Glomerular visceral epithelial cell (primary cell): Measurements from ENCODE around the gene DPEP2.
"Not testable (repeated sequence)": the region's sequence is repeated elsewhere in the genome, so short reads cannot be mapped to it uniquely, and the experiment has no call there.

Experiments used
- DNase-seq: peaks from one replicate; pipeline ENCODE4 v3.0.0-alpha.2; 2016; ENCODE audit errors: extremely low spot score

DPEP2 gene, protein sequence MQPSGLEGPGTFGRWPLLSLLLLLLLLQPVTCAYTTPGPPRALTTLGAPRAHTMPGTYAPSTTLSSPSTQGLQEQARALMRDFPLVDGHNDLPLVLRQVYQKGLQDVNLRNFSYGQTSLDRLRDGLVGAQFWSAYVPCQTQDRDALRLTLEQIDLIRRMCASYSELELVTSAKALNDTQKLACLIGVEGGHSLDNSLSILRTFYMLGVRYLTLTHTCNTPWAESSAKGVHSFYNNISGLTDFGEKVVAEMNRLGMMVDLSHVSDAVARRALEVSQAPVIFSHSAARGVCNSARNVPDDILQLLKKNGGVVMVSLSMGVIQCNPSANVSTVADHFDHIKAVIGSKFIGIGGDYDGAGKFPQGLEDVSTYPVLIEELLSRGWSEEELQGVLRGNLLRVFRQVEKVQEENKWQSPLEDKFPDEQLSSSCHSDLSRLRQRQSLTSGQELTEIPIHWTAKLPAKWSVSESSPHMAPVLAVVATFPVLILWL

DNA sequence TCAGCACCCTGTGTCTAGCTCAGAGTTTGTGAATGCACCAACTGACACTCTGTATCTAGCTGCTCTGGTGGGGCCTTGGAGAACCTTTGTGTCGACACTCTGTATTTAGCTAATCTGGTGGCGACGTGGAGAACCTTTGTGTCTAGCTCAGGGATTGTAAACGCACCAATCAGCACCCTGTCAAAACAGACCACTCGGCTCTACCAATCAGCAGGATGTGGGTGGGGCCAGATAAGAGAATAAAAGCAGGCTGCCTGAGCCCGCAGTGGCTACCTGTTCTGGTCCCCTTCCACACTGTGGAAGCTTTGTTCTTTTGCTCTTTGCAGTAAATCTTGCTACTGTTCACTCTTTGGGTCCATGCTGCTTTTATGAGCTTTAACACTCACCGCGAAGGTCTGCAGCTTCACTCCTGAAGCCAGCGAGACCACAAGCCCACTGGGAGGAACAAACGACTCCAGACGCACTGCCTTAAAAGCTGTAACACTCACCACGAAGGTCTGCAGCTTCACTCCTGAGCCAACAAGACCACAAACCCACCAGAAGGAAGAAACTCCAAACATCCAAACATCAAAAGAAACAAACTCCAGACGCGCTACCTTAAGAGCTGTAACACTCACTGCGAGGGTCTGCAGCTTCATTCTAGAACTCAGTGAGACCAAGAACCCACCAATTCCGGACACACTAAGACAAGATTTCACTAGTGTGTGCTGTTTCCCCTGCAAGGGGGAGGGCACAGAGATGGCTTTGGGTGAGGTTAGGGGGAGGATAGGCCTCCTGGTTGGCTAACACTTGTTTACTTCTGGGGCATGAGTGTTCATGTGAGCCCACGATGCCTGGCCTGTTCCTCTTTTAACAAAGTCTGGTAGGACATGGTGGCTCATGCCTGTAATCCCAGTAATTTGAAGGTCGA, at the start of gene DPEP2:
Gene DPEP2, minus strand, starts transcription at position 706 of the 910 bp plus-strand sequence. CDS start 6,272 bp downstream, outside the sequence.
- DNase-seq = not testable (repeated sequence)

DNA sequence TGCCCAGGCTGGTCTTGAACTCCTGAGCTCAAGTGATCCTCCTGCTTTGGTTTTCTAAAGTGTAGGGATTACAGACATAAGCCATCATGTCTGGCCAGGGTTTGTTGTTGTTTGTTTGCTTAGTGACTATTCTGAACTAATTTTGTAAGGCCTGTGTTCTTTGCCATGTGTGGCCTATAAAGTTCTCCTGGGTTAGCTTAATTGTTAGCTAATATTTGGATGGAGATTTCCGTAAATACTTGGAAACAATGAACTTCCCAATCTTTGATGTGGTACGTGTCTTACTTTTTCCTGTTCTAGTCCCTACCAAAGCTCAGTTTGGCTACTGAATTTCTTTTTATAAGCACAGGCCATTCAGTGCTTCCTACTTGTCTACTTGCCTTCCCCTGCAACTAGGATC, 48.7 kb upstream of the DPEP2 start:
- no peak for DNase-seq

DNA sequence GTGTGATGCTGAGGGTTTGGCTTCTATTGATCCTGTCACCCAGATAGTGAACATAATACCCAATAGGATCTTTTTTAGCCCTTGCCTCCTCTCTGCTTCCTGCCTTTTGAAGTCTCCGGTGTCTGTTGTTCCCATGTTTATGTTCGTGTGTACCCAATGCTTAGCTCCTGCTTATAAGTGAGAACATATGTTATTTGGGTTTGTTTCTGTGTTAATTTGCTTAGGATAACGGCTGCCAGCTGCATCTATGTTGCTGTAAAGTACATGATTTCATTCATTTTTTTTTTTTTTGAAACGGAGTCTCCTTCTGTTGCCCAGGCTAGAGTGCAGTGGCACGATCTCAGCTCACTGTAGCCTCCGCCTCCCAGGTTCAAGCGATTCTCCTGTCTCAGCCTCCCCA, 46.8 kb upstream of the DPEP2 start:
- no peak for DNase-seq

DNA sequence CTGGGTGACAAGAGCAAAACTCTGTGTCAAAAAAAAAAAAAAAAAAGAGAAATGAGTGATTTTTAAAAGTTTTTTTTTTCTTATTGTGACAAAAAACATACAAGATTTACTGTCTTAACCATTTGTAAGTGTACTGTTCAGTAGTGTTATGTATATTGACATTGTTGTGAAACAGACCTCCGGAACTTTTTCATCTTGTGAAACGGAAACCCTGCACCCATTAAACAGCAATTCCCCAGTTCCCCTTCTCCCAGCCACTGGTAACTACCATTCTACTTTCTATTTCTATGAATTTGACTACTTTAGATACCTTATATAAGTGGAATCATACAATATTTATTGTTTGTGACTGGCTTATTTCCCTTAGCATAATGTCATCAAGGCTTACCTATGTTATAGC, 42.5 kb upstream of the DPEP2 start:
- DNase-seq = no peak

DNA sequence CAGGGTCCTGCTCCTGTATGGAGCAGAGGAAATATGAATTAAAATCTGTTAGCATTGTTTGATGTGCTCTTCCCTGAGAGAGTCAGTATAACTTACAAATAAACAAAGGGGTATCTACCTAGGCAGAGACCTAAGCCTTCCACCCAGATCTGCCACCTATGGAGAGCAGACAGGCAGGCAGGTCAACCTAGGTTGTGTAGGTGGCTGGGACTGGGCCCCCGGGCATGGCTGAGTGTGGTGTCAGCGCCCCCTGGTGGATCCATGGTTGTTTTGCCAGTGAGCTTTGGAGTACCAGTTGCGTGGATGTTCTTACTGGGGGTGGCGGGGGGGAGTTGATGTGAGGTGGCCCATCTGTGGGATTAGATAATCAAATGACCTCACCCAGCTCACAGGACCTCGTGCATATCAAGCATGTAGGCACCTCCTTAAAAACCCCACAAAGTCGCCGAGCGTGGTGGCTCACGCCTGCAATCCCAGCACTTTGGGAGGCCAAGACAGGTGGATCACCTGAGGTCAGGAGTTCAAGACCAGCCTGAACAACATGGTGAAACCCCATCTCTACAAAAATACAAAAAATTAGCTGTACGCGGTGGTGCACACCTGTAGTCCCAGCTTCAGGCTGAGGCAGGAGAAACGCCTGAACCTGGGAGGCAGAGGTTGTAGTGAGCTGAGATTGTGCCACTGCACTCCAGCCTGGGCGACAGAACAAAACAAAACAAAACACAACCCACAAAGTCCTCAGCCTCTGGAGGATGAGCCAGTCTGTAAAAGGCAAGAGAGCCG, 41.4 kb upstream of the DPEP2 start:
- peak; percentile 74 for DNase-seq

DNA sequence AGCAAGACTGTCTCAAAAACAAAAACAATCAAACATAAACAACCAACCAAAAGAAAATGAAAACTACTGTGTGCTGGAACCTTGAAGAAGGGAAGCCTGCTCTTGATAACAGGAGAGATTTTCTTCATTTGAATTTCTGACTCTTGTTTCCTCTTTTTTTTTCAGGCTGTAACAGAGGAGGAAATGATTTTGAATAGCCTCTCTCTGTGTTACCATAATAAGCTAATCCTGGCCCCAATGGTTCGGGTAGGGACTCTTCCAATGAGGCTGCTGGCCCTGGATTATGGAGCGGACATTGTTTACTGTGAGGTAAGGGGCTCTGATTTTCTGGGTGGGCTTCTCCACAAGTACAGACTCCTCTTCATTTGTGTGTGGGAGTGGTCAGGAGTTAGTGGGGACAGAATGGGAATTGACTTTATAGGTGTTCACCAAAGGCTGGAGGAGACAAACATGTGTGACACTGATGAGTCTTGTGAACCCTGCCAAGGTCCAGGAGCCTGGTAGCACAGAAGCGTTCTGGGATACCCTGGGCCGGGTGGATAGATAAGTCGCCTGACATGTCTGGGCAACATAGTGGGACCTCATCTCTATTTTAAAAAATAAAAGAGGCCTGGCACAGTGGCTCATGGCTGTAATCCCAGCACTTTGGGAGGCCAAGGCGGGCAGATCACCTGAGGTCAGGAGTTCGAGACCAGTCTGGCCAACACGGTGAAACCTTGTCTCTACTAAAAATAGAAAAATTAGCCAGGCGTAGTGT, 38.7 kb upstream of the DPEP2 start:
- DNase-seq = no peak

DNA sequence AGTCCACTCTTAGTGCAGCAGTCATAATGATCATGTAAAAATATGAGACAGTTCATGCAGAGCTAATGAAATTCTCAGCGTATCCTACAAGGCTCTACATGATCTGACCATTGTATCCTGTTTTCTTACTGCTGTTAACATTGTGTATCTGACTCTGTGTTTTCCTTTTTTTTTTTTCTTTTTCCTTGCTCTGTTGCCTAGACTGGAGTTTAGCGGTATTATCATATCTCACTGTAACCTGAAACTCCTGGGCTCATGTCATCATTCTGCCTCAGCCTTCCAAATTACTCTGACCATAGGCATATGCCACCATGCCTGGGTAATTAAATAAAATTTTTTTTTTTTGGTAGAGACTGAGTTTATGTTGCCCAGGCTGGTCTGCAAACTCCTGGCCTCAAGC, 35.9 kb upstream of the DPEP2 start:
- no peak for DNase-seq

DNA sequence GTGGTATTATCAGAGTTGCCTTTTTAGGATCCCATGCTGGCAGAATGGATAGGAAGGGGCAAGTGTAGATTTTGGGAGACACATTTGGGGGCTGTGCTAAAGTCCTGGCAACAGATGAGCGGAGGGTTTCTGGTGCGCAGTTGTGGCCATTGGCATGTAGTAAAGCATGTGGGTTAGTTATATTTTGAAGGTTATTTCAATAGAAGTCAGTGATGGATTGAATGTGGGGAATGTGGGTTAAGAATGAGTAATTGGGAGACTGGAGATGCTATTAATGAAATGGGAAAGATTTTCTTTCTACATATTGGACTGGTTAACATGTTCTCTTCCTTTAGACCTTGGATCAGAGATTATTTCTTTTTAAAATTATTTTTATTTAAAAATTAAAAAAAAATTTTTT, 33.8 kb upstream of the DPEP2 start:
- no peak for DNase-seq

DNA sequence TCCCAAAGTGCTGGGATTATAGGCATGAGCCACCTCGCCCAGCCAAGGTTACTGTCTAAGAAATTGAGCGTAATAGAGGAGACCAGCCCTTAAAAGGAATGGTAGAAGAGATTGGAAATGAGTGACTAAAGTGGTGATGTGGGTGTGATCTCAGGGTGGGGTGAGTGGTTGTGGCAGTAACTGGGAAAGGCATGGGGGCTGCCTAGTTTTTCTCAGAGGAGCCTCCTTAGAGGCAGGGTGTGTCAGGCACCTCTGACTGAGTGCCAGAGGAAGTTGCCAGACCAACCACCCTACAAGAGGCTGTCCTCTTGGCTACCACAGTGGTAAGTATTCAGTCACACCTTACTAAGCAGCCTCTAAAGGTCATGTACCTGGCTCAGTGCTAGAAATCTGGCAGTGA, 32.7 kb upstream of the DPEP2 start:
- peak; percentile 13 for DNase-seq

DNA sequence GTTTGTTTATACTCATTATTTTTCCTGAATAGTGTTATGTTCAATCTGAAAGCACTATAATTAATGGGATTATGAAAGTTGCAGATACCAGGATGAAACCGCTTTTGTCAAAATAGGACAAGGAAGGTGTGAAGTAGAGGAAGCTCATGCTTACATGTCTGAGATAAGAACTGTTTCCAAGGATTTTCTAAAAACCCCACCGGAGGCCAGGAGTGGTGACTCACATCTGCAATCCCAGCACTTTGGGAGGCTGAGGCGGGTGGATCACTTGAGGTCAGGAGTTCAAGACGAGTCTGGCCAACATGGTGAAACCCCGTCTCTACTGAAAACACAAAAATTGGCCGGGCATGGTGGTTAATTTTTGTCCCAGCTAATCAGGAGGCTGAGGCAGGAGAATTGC, 30.8 kb upstream of the DPEP2 start:
- peak; percentile 13 for DNase-seq

DNA sequence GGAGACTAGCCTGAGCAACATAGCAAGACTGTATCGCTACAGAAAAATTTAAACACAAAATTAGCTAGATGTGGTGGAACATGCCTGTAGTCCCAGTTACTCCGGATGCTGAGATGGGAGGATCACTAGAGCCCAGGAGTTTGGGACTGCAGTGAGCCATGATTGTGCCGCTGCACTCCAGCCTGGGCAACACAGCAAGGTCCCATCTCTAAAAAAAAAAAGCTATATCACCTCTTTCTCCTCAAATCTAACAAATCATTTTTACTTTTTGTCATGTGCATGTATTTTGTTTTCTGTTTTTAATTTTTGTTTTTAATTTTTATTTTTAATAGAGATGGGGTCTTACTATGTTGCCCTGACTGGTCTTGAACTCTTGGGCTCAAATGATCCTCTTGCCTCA, 29.7 kb upstream of the DPEP2 start:
- DNase-seq = no peak

DNA sequence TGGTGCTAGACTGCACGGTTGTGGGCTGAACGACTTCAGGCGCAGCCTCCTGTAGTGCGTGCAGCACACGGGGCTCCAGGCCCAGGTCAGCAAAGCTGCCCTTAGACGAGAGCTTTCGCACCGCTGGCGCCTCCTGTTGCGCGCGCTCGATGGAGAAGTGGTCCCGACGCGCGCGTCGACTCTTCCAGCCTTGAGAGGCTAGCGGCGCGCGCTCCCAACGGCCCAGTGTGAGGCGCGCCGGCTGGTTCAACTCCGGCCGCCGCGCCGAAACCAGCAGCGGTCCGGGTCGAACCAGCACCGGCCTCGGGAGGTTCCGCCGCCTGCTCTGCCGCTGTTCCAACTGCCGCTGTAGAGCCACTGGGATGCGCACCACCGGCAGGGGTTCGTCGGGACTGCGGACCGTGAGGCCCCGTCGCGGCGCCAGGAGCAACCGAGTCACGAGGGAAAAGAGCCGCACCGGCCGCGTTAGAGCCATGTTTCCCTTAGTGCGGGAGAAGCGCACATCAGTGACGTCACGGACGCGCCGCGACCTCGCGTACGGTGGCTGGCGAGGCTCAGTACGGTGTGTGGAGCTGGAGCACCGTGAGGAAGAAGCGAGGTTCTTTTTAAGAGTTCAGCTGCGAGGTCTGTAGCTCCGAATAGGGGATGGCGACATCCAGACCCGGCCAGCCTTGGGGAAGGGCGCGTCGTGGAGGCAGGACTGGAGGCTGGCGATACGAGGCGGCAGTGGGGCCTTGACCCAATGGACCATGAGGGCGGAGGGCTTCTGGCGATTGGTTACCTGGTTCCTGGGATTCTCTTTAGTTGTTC, 23.6 kb upstream of the DPEP2 start, which contains the start of the genes DDX28 and DUS2:
Gene DDX28, minus strand, starts transcription at position 505 of the 810 bp plus-strand sequence. Its CDS starts 30 bp downstream, at position 475.
Gene DUS2, plus strand, starts transcription at position 557 of the 810 bp plus-strand sequence. CDS start 14,740 bp downstream, outside the sequence.
- peak; percentile 84 for DNase-seq

DNA sequence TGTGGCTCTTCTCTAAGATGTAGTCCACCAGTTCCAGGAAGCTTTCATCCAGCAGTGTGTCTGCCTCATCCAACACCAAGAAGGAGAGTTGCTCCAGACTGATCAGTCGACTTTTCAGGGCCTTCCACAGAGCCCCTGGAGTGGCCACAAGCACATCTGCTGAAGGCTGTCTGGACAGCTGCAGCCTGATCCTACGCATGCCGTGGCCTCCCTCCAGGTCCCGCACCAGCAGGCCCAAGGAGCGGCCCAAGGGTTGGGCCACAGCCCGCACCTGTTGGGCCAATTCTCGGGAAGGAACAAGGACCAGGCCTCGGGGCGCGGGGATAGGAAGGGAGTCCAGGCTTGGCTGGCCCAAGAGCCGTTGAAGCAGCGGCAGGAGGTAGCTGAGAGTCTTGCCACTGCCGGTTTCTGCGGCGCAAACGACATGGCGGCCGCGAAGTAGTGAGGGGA, 23.0 kb upstream of the DPEP2 start:
- DNase-seq = no peak

DNA sequence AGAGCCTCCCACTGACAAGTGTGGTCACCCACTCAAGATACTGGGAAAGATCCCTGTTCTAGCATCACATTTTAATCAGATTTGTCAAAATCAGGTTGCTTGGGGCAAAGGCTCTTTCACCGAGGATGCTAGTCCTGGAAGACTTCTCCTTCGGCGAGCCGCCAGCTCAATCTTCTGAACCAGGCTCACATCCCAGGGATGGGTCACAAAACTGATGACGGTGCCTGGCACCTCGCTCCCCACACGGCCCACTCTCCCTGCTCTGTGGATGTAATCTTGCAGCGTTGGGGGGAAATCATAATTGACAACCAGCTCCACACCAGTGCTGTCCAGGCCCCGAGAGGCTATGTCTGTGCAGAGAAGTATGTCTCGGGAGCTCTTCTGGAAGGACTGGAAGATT, 22.2 kb upstream of the DPEP2 start:
- no peak for DNase-seq

DNA sequence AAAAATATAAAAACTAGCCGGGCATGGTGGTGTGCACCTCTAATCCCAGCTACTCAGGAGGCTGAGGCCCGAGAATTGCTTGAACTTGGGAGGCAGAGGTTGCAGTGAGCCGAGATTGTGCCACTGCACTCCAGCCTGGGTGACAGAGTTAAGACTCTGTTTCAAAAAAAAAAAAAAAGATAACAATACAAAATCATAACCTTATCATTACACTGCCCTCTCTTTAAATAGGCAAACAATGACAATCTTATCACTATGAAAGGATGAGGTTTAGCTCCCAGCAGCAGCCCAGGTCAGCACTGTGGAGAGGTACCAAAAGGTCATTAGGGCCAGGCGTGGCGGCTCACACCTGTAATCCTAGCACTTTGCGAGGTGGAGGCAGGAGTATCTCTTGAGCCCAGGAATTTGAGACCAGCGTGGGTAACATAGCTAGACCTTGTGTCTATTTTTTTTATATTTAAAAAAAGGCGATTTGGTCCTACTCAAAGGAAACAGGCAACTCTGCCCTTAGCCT, 19.9 kb upstream of the DPEP2 start:
- DNase-seq = no peak

DNA sequence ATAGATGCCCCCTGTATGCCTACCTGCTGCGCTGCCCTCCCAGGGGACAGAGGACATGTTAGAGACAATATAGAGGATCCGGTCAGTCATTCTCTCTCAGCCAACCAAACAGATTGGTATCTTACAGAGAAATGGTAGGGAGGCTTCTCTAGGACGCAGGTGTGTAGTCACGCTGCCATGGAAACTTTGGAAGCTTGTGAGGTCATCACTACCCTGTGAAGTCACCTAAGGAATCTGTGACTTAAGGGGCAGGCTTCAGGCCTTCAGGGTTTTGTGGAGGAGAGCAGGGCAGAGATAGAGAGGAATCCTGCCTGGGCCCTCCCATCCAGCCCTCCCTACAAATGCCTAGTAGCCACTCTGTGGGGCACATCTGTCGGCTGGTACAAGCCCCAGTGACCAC, 16.4 kb upstream of the DPEP2 start, which contains the start of gene DPEP2NB:
Gene DPEP2NB, minus strand, starts transcription at position 231 of the 400 bp plus-strand sequence. Its CDS starts 141 bp downstream, at position 90.
- DNase-seq = no peak

DNA sequence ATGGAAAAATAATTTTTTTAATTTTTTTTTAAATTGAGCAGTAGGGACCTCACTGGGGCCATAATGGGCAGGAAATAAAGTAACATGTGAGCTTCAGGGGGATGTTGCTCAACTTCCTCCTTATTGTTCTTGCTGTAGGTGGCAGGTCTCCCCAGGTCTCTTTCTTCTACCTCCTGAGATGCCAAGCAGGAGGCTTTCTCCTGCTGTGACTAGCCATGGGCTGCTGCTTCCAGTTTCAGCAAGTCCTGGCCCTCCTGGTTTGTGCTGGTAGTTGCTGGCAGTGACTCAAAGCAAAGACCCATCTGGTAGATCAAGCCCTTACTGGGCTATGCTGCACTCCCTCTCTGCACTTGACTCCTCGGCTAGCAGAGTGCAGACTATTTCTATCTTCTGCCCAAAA, 14.2 kb upstream of the DPEP2 start:
- no peak for DNase-seq

DNA sequence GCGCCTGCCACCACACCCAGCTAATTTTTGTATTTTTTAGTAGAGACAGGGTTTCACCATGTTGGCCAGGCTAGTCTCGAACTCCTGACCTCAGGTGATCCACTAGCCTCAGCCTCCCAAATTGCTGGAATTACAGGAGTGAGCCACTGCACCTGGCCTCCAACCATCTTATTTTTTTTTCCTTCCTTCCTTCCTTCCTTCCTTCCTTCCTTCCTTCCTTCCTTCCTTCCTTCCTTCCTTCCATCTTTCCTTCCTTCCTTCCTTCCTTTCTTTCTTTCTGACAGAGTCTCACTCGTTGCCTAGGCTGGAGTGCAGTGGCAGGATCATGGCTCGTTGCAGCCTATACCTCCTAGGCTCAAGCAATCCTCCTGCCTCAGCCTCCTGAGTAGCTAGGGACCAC, 10.6 kb upstream of the DPEP2 start:
- DNase-seq = not testable (repeated sequence)

DNA sequence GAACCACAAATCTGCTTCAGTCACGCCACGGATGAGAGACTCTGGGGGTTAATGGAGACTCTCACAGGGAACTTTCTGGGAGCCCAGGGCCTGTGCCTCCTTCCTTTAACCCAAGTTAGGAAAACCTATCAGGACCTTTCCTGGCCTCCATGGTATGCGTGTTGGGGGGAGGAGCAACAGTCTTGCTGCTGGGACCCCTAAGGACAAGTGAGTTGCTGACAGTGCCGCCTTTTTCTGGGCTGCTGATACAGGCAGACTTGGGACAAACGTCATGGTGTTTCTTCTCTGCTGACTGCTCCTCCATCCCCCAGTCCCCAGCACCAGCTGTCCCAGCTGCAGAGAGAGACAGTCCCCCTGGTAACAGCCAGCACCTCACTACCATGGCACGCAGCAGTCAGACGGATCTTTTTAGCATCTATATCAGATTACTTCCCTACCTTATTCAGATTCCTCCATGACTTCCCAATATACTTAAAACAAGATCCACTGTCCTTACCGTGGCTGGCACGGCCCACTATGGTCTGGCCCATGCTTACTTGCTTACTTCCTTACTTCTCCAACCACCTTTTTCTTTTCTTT, 10.0 kb upstream of the DPEP2 start:
- no peak for DNase-seq
